GM12801 (cell line): ENCODE results near the gene FBXO47.

Experiments used
- CTCF ChIP-seq: IDR thresholded peaks from one replicate; pipeline ENCODE4 v1.5.1; 2011; ENCODE audit warnings: control low read depth; ENCODE audit not compliant: insufficient read length; ENCODE audit errors: extremely low read depth

The FBXO47 gene

DNA sequence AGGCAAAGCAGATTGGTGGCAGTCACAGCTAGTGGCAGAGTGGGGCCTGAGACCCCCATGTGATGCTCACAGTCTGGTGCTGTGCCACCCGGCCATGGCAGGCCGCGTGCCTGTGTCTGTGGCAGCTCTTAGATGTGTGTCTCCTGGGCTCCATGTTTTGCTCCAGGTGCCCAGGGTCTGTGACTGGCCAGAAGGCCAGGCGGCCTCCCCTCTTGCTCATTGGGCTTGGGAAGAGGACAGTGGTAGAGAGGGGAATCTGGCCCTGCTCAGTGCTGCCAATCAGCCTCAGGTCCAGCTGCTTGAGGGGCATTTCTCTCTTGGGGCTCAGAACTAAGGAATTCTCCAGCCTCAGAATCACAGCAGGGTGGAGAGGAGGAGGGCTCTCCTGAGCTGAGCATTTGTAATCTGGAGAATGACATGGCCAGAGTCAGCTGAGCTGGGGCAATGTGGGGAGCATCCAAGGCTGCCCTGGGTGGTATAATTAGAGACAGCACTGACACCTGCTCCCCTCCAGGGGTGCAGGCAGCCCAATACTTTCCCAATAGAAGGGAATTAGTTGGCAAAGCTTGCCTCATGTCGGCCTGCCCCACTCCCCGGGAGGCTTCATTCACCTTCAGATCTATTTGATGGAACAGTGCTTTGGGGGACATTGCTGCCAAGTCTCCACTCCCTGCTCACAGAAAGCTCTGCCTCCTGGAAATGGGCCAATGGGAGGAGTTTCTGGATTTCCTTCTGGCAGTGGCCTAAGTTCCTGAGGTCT is 44.5 kb downstream of the FBXO47 start:
- TF ChIP-seq CTCF = no peak

DNA sequence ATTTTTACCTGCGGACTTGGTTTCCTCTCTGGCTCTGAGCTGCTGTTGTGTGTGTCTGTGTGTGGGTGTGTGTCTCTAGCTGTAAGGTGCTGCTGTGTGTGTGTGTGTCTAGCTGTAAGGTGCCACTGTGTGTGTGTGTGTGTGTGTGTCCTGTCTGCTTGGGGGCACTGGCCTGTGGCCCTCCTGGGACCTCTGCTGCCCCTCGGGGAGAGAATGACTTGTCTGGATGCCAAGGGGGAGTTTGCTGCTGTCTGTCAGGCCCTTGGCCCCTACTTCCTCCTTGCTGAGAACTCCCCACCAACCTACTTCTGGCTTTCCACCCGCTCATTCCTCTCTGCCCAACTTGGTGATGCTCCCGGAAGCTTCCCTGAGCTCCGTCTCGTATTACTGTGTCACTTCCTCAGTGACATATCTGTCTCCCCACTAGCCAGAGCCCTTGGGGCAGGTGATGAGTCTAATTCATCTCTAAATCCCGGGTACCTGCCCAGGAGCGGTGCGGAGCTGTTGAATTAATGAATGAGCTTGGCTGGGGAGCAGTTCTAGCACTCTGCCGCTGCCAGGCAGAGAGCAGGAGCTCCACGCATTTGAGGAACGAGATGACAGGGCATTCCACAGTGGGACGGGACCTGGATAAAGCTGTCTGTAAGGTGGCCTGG is 45.3 kb downstream of the FBXO47 start:
- no peak for TF ChIP-seq CTCF

DNA sequence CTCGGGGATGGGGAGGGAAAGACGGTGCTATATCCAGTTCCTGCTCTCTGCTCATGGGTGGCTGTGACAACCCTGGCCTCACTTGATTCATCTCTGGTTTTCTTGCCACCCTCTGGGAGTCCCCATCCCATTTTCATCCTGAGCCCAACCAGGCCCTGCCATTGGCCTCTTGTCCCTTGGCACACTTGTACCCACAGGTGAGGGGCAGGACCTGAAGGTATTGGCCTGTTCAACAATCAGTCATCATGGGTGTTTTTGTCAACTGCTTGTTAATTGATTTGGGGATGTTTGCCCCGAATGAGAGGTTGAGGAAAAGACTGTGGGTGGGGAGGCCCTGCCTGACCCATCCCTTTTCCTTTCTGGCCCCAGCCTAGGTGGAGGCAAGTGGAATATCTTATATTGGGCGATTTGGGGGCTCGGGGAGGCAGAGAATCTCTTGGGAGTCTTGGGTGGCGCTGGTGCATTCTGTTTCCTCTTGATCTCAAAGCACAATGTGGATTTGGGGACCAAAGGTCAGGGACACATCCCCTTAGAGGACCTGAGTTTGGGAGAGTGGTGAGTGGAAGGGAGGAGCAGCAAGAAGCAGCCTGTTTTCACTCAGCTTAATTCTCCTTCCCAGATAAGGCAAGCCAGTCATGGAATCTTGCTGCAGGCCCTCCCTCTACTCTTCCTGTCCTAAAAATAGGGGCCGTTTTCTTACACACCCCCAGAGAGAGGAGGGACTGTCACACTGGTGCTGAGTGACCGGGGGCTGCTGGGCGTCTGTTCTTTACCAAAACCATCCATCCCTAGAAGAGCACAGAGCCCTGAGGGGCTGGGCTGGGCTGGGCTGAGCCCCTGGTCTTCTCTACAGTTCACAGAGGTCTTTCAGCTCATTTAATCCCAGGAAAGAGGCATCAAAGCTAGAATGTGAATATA is 46.6 kb downstream of the FBXO47 start:
- no peak for TF ChIP-seq CTCF

- no peak for TF ChIP-seq CTCF
These were observed 47.7 kb downstream of the FBXO47 start for GRCh38 chr17:38919316-38920078.

DNA sequence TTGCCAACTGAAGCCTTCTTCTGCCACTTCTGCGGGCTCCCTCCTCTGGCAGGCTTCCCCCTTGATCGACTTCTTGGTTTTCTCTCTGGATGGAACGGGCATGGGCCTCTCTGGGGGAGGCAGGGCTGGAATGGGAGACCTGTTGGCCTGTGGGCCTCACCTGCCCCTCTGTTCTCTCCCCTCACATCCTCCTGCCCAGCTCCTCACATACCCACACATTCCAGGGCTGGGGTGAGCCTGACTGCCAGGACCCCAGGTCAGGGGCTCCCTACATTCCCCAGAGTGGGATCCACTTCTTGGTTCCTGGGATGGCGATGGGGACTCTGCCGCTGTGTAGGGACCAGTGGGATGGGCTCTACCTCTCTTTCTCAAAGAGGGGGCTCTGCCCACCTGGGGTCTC is 48.3 kb downstream of the FBXO47 start:
- no peak for TF ChIP-seq CTCF

GRCh38 chr17:38918129-38918913 is 48.9 kb downstream of the FBXO47 start:
- TF ChIP-seq CTCF = no peak
